HepG2 (cell line): ENCODE measurements around the gene TBC1D16. TPM values are rescaled to one million over a fixed set of nuclear protein-coding genes. Genes with fewer than 3 reads are reported as not detected.

ENCODE experiments used
- ATF1 ChIP-seq: IDR thresholded peaks from 2 replicates; pipeline ENCODE4 v1.6.1; 2016; ENCODE audit warnings: mild to moderate bottlenecking, control low read depth
- FOXK1 ChIP-seq: sonication (generic); formaldehyde crosslinking; IDR thresholded peaks from 2 replicates; pipeline ENCODE4 v1.4.0; 2020; ENCODE audit warnings: low read depth, missing genetic modification reagents, borderline replicate concordance
- HNRNPL ChIP-seq: fragments of 200-400 bp; formaldehyde crosslinking; IDR thresholded peaks from 2 replicates; pipeline ENCODE4 v1.6.1; 2017; ENCODE audit warnings: mild to moderate bottlenecking, low read depth, low read length
- KLF6 ChIP-seq: IDR thresholded peaks from 2 replicates; pipeline ENCODE4 v1.8.0; 2016; ENCODE audit warnings: missing biosample characterization, missing genetic modification reagents
- MTA1 ChIP-seq: sonication (generic); formaldehyde crosslinking; IDR thresholded peaks from 2 replicates; pipeline ENCODE4 v1.4.0; 2020; ENCODE audit warnings: missing genetic modification reagents, mild to moderate bottlenecking, borderline replicate concordance
- NBN ChIP-seq: fragments of 450-650 bp; conservative IDR thresholded peaks from 2 replicates; pipeline ENCODE4 v1.6.1; 2017
- NFAT5 ChIP-seq: sonication (generic); formaldehyde crosslinking; IDR thresholded peaks from 2 replicates; pipeline ENCODE4 v1.4.0; 2020; ENCODE audit warnings: missing genetic modification reagents
- PAX8 ChIP-seq: sonication (generic); formaldehyde crosslinking; IDR thresholded peaks from 2 replicates; pipeline ENCODE4 v1.8.0; 2022; ENCODE audit warnings: mild to moderate bottlenecking, missing genetic modification reagents, borderline replicate concordance
- RBM39 ChIP-seq: fragments of 200-400 bp; formaldehyde crosslinking; IDR thresholded peaks from one replicate; pipeline ENCODE4 v1.6.1; 2018; ENCODE audit warnings: antibody characterized with exemption, mild to moderate bottlenecking, low read depth, low read length; ENCODE audit not compliant: poor library complexity, severe bottlenecking
- RORA ChIP-seq: sonication (generic); formaldehyde crosslinking; IDR thresholded peaks from 2 replicates; pipeline ENCODE4 v1.5.0; 2020; ENCODE audit warnings: mild to moderate bottlenecking, missing genetic modification reagents, moderate library complexity
- SNAPC2 ChIP-seq: sonication (generic); formaldehyde crosslinking; IDR thresholded peaks from 2 replicates; pipeline ENCODE4 v1.8.1; 2022; ENCODE audit warnings: mild to moderate bottlenecking, missing genetic modification reagents
- SNAPC5 ChIP-seq: sonication (generic); formaldehyde crosslinking; IDR thresholded peaks from 2 replicates; pipeline ENCODE4 v1.8.1; 2023; ENCODE audit warnings: mild to moderate bottlenecking, missing genetic modification reagents, borderline replicate concordance
- SRSF4 ChIP-seq: fragments of 200-400 bp; formaldehyde crosslinking; IDR thresholded peaks from one replicate; pipeline ENCODE4 v1.6.1; 2018; ENCODE audit warnings: mild to moderate bottlenecking, low read depth, low read length, moderate library complexity; ENCODE audit not compliant: poor library complexity, severe bottlenecking
- THAP11 ChIP-seq: IDR thresholded peaks from 2 replicates; pipeline ENCODE4 v1.6.1; 2016; ENCODE audit warnings: missing biosample characterization, missing genetic modification reagents
- ZNF3 ChIP-seq: IDR thresholded peaks from 2 replicates; pipeline ENCODE4 v1.7.0; 2017; ENCODE audit warnings: inconsistent platforms
- ZNF501 ChIP-seq: sonication (generic); formaldehyde crosslinking; IDR thresholded peaks from 2 replicates; pipeline ENCODE4 v1.5.1; 2020; ENCODE audit warnings: mild to moderate bottlenecking, moderate library complexity, missing genetic modification reagents
- ZNF547 ChIP-seq: sonication (generic); formaldehyde crosslinking; IDR thresholded peaks from 2 replicates; pipeline ENCODE4 v1.5.1; 2020; ENCODE audit warnings: mild to moderate bottlenecking, missing genetic modification reagents
- ZNF646 ChIP-seq: sonication (generic); formaldehyde crosslinking; IDR thresholded peaks from 2 replicates; pipeline ENCODE4 v1.9.0; 2021; ENCODE audit warnings: mild to moderate bottlenecking, missing genetic modification reagents
- polyA plus RNA-seq, 8 experiments: library from polyadenylated mRNA; depleted of rRNA in 3 of 8; stranded (reverse) in 7 of 8; unstranded in 1 of 8; fragments of >200 nt; fragmentation: Illumina TruSeq in 4 of 8; extraction: Trizol in 4 of 8; gene quantifications; 2 replicates each; pipeline versions ENCODE4 v1.2.1 to v1.2.3, GENCODE V29; 2011 to 2016; ENCODE audit warnings: low read depth in 4 of 8, missing spikeins in 1 of 8, mixed read lengths in 1 of 8; ENCODE audit not compliant: insufficient read depth in 1 of 8
- total RNA-seq, 5 experiments: library from RNA; depleted of rRNA; stranded (reverse); fragments of >200 nt; fragmentation: Illumina TruSeq; extraction: Trizol; gene quantifications; 2 replicates each; pipeline ENCODE4 v1.2.3, GENCODE V29; 2016; ENCODE audit warnings: low read depth in 1 of 5

Gene TBC1D16
- total and polyA plus RNA-seq, 2 of the 13 experiments (the other 11 are each of a cell fraction or from before 2014, with no cell fraction given) = 14.9 to 24.9 TPM

GRCh38 chr17:80035937-80036714, 454 bp upstream of the TBC1D16 start, which contains the start of gene CCDC40 (continued):
- no peak; the same call in 1 of the 2 replicates for TF ChIP-seq KLF6 (CRISPR knock-in tag)
- no peak for TF ChIP-seq NBN
- TF ChIP-seq ZNF547 (CRISPR knock-in tag) = peak; percentile 93
- peak; percentile 44; the same call in 1 of the 2 replicates for TF ChIP-seq NFAT5 (CRISPR knock-in tag)
- no peak for TF ChIP-seq RORA (CRISPR knock-in tag)
- TF ChIP-seq SNAPC5 (CRISPR knock-in tag) = no peak
- TF ChIP-seq RBM39 = peak; percentile 73
- TF ChIP-seq MTA1 (CRISPR knock-in tag) = 0 out of 2 replicates have a peak, but pooled peaks have one; percentile 20
- TF ChIP-seq FOXK1 = peak; percentile 79; the same call in 1 of the 2 replicates
- no peak for TF ChIP-seq ZNF3 (CRISPR knock-in tag)
- no peak for TF ChIP-seq HNRNPL
- TF ChIP-seq SRSF4 = no peak
- TF ChIP-seq PAX8 (CRISPR knock-in tag) = no peak
- peak; percentile 94 for TF ChIP-seq ZNF501 (CRISPR knock-in tag)
- TF ChIP-seq ZNF646 = no peak
- TF ChIP-seq THAP11 (CRISPR knock-in tag) = peak; percentile 61
- no peak for TF ChIP-seq ATF1 (CRISPR knock-in tag)
- TF ChIP-seq SNAPC2 = peak; percentile 40; the same call in 1 of the 2 replicates
